ENCODE data around the gene TGFBI.

GRCh38 chr5:135980620-135981019 is 48.2 kb upstream of the TGFBI start:
- TF ChIP-seq CTCF (IDR thresholded peaks at IDR 0.05; ENCODE audit: borderline replicate concordance, extremely low read depth, low read length, poor library complexity, severe bottlenecking) (no peak), EZH2 (IDR thresholded peaks at IDR 0.05; ENCODE audit: borderline replicate concordance, low read depth, low read length, severe bottlenecking) (no peak)

All from DND-41 (cell line).